GM21367 (cell line): ENCODE measurements around the gene C14orf119.

Source experiments
- ATAC-seq: cut with Tn5 transposase; IDR thresholded peaks from one replicate; pipeline ENCODE4 v1.9.1; 2021; ENCODE audit not compliant: unreplicated experiment

Gene C14orf119

GRCh38 chr14:23146351-23146910, 51.1 kb downstream of the C14orf119 start:
- no peak for ATAC-seq

GRCh38 chr14:23146980-23147379, 51.7 kb downstream of the C14orf119 start:
- no peak for ATAC-seq

GRCh38 chr14:23147676-23148075, 52.4 kb downstream of the C14orf119 start:
- no peak for ATAC-seq

- ATAC-seq, result no peak
These were observed 53.4 kb downstream of the C14orf119 start for GRCh38 chr14:23148591-23149249.

- ATAC-seq, result no peak
These were observed 54.4 kb downstream of the C14orf119 start for GRCh38 chr14:23149745-23150144.
